Stimulated activated CD8-positive, alpha-beta memory T cell treated with anti-CD3 and anti-CD28 coated beads, Interleukin-15, amount 100 ng/mL, for 4 hours (primary cell): ENCODE measurements around the gene SIGLEC1.

Experiments
- DNase-seq, 2 donors: peaks; one replicate each; pipeline ENCODE4 v3.0.0-alpha.2; 2020; ENCODE audit warnings: low read depth in 2 of 2

Gene SIGLEC1

GRCh38 chr20:3744806-3745685 lies 32.6 kb upstream of the SIGLEC1 start:
- peak; percentile 37 to 59 for DNase-seq

- no peak for DNase-seq
These were observed 31.6 kb upstream of the SIGLEC1 start for GRCh38 chr20:3744037-3744436.

GRCh38 chr20:3743251-3743650 lies 30.9 kb upstream of the SIGLEC1 start:
- no peak for DNase-seq

- no peak for DNase-seq
These were observed 29.5 kb upstream of the SIGLEC1 start for GRCh38 chr20:3741836-3742458.

GRCh38 chr20:3740615-3741301 lies 28.4 kb upstream of the SIGLEC1 start:
- DNase-seq, result no peak

- DNase-seq, result no peak
These were observed 27.6 kb upstream of the SIGLEC1 start for GRCh38 chr20:3739926-3740451.

- DNase-seq, result no peak
These were observed 26.9 kb upstream of the SIGLEC1 start for GRCh38 chr20:3739054-3739925.

GRCh38 chr20:3738111-3739053 lies 26.0 kb upstream of the SIGLEC1 start:
- no peak for DNase-seq

- DNase-seq, result no peak
These were observed 23.4 kb upstream of the SIGLEC1 start for GRCh38 chr20:3735768-3736167.

GRCh38 chr20:3734111-3734843 lies 21.9 kb upstream of the SIGLEC1 start:
- DNase-seq, result no peak

- DNase-seq, result no peak
These were observed 21.0 kb upstream of the SIGLEC1 start for GRCh38 chr20:3733119-3733995.

GRCh38 chr20:3732327-3733118 lies 20.1 kb upstream of the SIGLEC1 start, which contains the start of gene HSPA12B:
HSPA12B (plus strand) TSS chr20:3732685; CDS start chr20:3738675, 5,990 bp downstream.
- no peak for DNase-seq

- DNase-seq, result no peak
These were observed 19.5 kb upstream of the SIGLEC1 start for GRCh38 chr20:3731944-3732326.

- no peak for DNase-seq
These were observed 18.6 kb upstream of the SIGLEC1 start for GRCh38 chr20:3730803-3731672.

- no peak for DNase-seq
These were observed 17.6 kb upstream of the SIGLEC1 start for GRCh38 chr20:3729811-3730540.

GRCh38 chr20:3729378-3729777 lies 17.0 kb upstream of the SIGLEC1 start:
- DNase-seq, result no peak
